ENCODE data around the gene EBI3. TPM values are rescaled to one million over a fixed set of nuclear protein-coding genes. Genes with fewer than 3 reads are reported as not detected.
A peak's percentile ranks its signal among the peaks of the same experiment; 100 is the strongest.
"Not testable (repeated sequence)": the region's sequence is repeated elsewhere in the genome, so short reads cannot be mapped to it uniquely, and the experiment has no call there.

EBI3 gene
- under 1 TPM; 0.22 to 0.72 (median 0.36) TPM for polyA plus RNA-seq (ENCODE audit: insufficient read length in 4 of 4)

GRCh38 chr19:4229179-4229931 lies at the start of gene EBI3:
EBI3 (plus strand) TSS chr19:4229523; CDS start chr19:4229551, 28 bp downstream.
- no peak for DNase-seq (ENCODE audit: low read depth in 4 of 4, low spot score in 3 of 4)

GRCh38 chr19:4181053-4181508 lies 48.2 kb upstream of the EBI3 start:
- DNase-seq (ENCODE audit: low read depth in 4 of 4, low spot score in 3 of 4) = no peak

GRCh38 chr19:4182084-4182810 lies 47.1 kb upstream of the EBI3 start, which contains the start of the genes ANKRD24 and SIRT6:
ANKRD24 (plus strand) TSS chr19:4182689; CDS start chr19:4186426, 3,737 bp downstream.
SIRT6 (minus strand) TSS chr19:4182563; CDS start chr19:4182539, 24 bp downstream.
- DNase-seq (ENCODE audit: low read depth in 4 of 4, low spot score in 3 of 4) = peak; percentile 87 to 91 (median 87)

- DNase-seq (ENCODE audit: low read depth in 4 of 4, low spot score in 3 of 4) = no peak
These were observed 45.2 kb upstream of the EBI3 start for GRCh38 chr19:4183967-4184717.

GRCh38 chr19:4184718-4185352 lies 44.5 kb upstream of the EBI3 start:
- DNase-seq (ENCODE audit: low read depth in 4 of 4, low spot score in 3 of 4) = no peak

- no peak for DNase-seq (ENCODE audit: low read depth in 4 of 4, low spot score in 3 of 4)
These were observed 43.8 kb upstream of the EBI3 start for GRCh38 chr19:4185413-4186086.

- peak in 3 of 4 donors; percentile 42 to 65 (median 45) for DNase-seq (ENCODE audit: low read depth in 4 of 4, low spot score in 3 of 4)
These were observed 43.0 kb upstream of the EBI3 start for GRCh38 chr19:4186087-4186993.

- DNase-seq (ENCODE audit: low read depth in 4 of 4, low spot score in 3 of 4) = no peak
These were observed 41.8 kb upstream of the EBI3 start for GRCh38 chr19:4187313-4188122.

- DNase-seq (ENCODE audit: low read depth in 4 of 4, low spot score in 3 of 4) = no peak
These were observed 39.7 kb upstream of the EBI3 start for GRCh38 chr19:4189641-4190040.

- not testable (repeated sequence) for DNase-seq (ENCODE audit: low read depth in 4 of 4, low spot score in 3 of 4)
These were observed 36.8 kb upstream of the EBI3 start for GRCh38 chr19:4192537-4192936.

- DNase-seq (ENCODE audit: low read depth in 4 of 4, low spot score in 3 of 4) = no peak
These were observed 35.0 kb upstream of the EBI3 start for GRCh38 chr19:4194353-4194752.

- no peak for DNase-seq (ENCODE audit: low read depth in 4 of 4, low spot score in 3 of 4)
These were observed 33.3 kb upstream of the EBI3 start for GRCh38 chr19:4196009-4196408.

- no peak for DNase-seq (ENCODE audit: low read depth in 4 of 4, low spot score in 3 of 4)
These were observed 32.7 kb upstream of the EBI3 start for GRCh38 chr19:4196587-4197148.

- DNase-seq (ENCODE audit: low read depth in 4 of 4, low spot score in 3 of 4) = no peak
These were observed 32.1 kb upstream of the EBI3 start for GRCh38 chr19:4197228-4197624.

GRCh38 chr19:4197625-4198466 lies 31.5 kb upstream of the EBI3 start:
- no peak for DNase-seq (ENCODE audit: low read depth in 4 of 4, low spot score in 3 of 4)

GRCh38 chr19:4198467-4199126 lies 30.7 kb upstream of the EBI3 start:
- no peak for DNase-seq (ENCODE audit: low read depth in 4 of 4, low spot score in 3 of 4)
